Tibial nerve (tissue), 4 donors: ENCODE measurements around the gene HOXB4. TPM values are rescaled to one million over a fixed set of nuclear protein-coding genes. Genes with fewer than 3 reads are reported as not detected.

Source experiments
- DNase-seq, 2 donors: peaks; one replicate each; pipeline ENCODE4 v3.0.0-alpha.2; 2019; ENCODE audit warnings: low spot score in 2 of 2
- H3K27ac ChIP-seq, 4 donors: fragments of 200-600 bp; sonication (generic) in 3 of 4; one replicate each; pipeline ENCODE4 v1.5.1; 2017 to 2019; ENCODE audit warnings: mild to moderate bottlenecking in 1 of 4
- H3K27me3 ChIP-seq, 2 donors: fragments of 200-600 bp; sonication (generic) in 1 of 2; one replicate each; pipeline versions ENCODE4 v1.5.1 to v1.6.0; 2017 to 2019
- H3K36me3 ChIP-seq, 3 donors: fragments of 200-600 bp; sonication (generic); one replicate each; pipeline ENCODE4 v1.5.1; 2018 to 2019
- H3K4me1 ChIP-seq, 4 donors: fragments of 200-600 bp; sonication (generic) in 3 of 4; one replicate each; pipeline ENCODE4 v1.5.1; 2017 to 2019
- H3K4me3 ChIP-seq, 4 donors: fragments of 200-600 bp; sonication (generic) in 3 of 4; one replicate each; pipeline ENCODE4 v1.5.1; 2017 to 2019; ENCODE audit warnings: mild to moderate bottlenecking in 1 of 4, moderate library complexity in 1 of 4
- H3K9me3 ChIP-seq, 4 donors: fragments of 200-600 bp; sonication (generic) in 3 of 4; one replicate each; pipeline ENCODE4 v1.5.1; 2017 to 2019
- EP300 ChIP-seq, 2 donors: sonication (generic); formaldehyde crosslinking; IDR thresholded peaks; one replicate each; pipeline ENCODE4 v1.6.1; 2017; ENCODE audit warnings: antibody characterized with exemption in 2 of 2, mild to moderate bottlenecking in 1 of 2
- POLR2A ChIP-seq, 2 donors: fragments of 450-650 bp; IDR thresholded peaks; one replicate each; pipeline ENCODE4 v1.6.1; 2017; ENCODE audit warnings: antibody characterized with exemption in 2 of 2, mild to moderate bottlenecking in 2 of 2, moderate library complexity in 2 of 2
- WGBS, 2 donors: methylation state at CpG; one replicate each; pipeline ENCODE4 v1.1.5; 2018; 5-methylcytosine and 5-hydroxymethylcytosine counted together
- total RNA-seq, 4 donors: library from RNA; depleted of rRNA; stranded (reverse); fragments of >200 nt; gene quantifications; one replicate each; pipeline ENCODE4 v1.1.0, GENCODE V29; 2016
- TF ChIP-seq, protein P1 (sequence below), 5 experiments: fragments of 200-600 bp in 3 of 5; fragments of 450-650 bp in 2 of 5; sonication (generic) in 3 of 5; IDR thresholded peaks; one replicate each; pipeline ENCODE4 v1.5.1; 2016 to 2019; ENCODE audit warnings: antibody characterized with exemption in 5 of 5, mild to moderate bottlenecking in 3 of 5, moderate library complexity in 2 of 5

Gene HOXB4
- total RNA-seq, 4 donors from 2014 or later = 1.2 to 3.5 (median 2.0) TPM

DNA sequence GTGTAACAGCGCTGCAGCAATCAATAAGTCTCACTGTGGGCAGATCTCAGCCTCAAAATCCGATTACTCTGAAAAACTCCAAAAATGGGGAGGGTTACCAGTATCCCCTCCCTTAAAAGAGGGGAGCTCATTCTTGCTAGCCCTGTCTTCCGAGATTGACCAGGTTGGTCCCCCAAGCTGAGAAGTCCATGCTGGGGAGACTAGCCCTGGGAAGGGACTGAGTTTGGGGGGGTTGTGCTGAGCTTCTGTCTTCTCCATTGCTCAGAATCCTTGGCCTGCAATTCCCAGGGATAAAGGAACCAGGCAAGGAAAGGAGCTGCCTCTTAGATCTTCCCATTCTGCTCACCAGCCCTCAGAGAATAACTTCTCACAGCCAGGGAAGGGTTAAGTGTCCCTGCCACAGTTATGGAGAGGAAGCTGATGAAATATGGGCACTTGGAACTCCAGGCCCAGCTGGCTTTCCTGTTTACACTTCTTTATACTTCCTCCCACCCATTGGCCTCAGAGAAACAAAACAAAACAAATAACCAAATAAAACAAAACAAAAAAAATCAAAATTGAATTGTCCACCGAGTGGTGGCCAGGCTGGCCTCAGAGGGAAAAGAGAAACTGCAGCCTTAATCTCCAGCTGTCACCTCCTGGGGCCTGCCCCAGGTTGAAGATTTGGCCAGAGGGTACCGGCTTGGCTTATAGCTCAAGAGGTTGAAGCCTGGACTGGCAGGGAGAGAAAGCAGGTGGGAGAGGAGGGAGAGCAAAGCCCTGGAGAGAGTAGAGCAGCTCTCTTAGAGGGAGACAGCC, 9.3 kb upstream of the HOXB4 start:
- 45 to 51% methylated on average over 5 of the region's 5 CpGs for WGBS, 2 donors
- TF ChIP-seq EP300 (IDR thresholded peaks at IDR 0.05) (no peak), POLR2A (IDR thresholded peaks at IDR 0.05) (no peak)
- TF ChIP-seq, protein P1, sequence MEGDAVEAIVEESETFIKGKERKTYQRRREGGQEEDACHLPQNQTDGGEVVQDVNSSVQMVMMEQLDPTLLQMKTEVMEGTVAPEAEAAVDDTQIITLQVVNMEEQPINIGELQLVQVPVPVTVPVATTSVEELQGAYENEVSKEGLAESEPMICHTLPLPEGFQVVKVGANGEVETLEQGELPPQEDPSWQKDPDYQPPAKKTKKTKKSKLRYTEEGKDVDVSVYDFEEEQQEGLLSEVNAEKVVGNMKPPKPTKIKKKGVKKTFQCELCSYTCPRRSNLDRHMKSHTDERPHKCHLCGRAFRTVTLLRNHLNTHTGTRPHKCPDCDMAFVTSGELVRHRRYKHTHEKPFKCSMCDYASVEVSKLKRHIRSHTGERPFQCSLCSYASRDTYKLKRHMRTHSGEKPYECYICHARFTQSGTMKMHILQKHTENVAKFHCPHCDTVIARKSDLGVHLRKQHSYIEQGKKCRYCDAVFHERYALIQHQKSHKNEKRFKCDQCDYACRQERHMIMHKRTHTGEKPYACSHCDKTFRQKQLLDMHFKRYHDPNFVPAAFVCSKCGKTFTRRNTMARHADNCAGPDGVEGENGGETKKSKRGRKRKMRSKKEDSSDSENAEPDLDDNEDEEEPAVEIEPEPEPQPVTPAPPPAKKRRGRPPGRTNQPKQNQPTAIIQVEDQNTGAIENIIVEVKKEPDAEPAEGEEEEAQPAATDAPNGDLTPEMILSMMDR (IDR thresholded peaks at IDR 0.05) = no peak
- H3K36me3 ChIP-seq = no peaks in the 10 kb centered on the region
- peaks cover 0 to 47% (median 9%) of the 10 kb centered on the region in 4 donors for H3K4me1 ChIP-seq
- peaks cover 0 to 100% of the 10 kb centered on the region in 2 donors for H3K27me3 ChIP-seq
- H3K27ac ChIP-seq = peak overlapping the region in 2 of 4 donors; percentile 36 to 38
- no peak overlapping the region for H3K4me3 ChIP-seq
- DNase-seq = no peak
- no peaks in the 10 kb centered on the region for H3K9me3 ChIP-seq

DNA sequence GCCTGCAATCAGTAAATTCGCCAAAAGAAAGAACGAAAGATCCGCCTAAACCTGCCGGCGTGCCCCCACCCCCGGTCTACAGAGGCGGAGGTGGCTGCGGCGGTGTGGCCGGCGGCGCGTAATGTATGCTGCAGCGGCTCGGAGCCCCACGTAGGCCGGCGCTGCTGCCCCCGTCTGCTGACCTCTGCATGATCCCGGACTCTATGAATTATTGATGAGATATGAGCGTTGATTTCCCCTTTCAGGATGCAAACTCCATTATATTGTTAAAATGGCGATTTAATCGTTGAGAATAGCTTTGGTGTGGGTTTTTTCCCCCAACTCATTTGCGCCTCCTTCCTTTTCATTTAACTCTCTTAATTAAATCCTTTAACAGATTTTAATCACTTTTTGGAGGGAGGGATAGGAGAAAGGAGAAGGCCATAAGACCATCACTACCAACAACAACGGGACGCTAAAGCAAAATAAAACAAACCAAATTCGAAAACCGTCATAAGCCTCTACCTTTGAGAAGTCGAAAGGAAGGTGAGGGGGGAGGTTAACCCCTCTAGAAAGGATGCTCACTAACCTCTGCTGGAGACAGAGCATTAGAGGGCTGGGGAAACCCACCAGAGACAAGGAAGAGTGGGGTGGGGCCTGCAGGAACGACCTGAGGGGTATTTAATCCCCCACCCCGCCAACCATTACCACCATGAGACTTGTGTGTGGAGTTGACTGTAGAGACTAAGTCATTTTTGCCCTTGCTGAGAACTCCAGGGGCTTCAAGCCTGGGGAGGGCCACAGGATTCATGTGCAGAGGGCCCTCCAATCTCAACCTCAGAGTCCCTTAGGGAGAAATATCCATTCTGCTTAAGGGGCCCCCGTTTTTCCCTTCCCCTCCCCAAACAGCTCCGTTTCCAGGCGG, 8.5 kb upstream of the HOXB4 start:
- no peaks in the 10 kb centered on the region for H3K9me3 ChIP-seq
- peaks cover 0 to 50% (median 9%) of the 10 kb centered on the region in 4 donors for H3K4me1 ChIP-seq
- no peaks in the 10 kb centered on the region for H3K36me3 ChIP-seq
- H3K4me3 ChIP-seq = peak overlapping the region; percentile 43 to 63 (median 48)
- peak overlapping the region in 3 of 4 donors; percentile 64 to 87 (median 73) for H3K27ac ChIP-seq
- DNase-seq = no peak
- WGBS, 2 donors = 18 to 20% methylated on average over 34 of the region's 34 CpGs
- TF ChIP-seq, protein P1 (IDR thresholded peaks at IDR 0.05) = no peak
- TF ChIP-seq POLR2A (IDR thresholded peaks at IDR 0.05) (no peak), EP300 (IDR thresholded peaks at IDR 0.05) (no peak)
- peaks cover 0 to 100% of the 10 kb centered on the region in 2 donors for H3K27me3 ChIP-seq

DNA sequence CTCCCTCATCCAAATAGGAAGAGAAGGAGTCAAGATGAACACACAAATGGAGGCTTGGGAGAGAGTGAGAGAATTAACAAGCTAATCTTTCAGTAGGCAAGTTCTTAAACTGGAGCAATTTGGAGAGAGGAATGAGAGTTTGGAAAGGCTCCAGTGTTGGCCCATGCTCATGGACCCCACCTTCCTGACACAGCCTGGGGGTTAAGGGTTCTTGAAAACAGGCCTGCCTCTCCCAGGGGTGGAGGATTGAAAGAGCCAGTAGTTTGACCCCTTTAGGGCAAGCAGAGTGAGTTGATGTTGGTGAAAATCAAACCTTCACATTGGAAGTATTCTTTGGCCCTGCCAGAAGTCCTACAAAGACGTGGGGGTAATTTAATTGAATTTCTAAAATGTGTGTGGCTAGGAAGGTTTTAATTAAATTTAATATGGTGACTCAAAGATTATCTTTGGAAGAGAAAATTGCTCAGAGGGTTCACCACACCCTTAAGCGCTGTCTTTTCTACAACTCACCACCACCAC, 6.1 kb upstream of the HOXB4 start:
- Histone ChIP-seq H3K27ac (peak overlapping the region in 1 of 4 donors; percentile 72), H3K27me3 (peaks cover 0 to 100% of the 10 kb centered on the region in 2 donors), H3K4me1 (peaks cover 0 to 51% (median 13%) of the 10 kb centered on the region in 4 donors), H3K9me3 (no peaks in the 10 kb centered on the region), H3K36me3 (no peaks in the 10 kb centered on the region), H3K4me3 (no peak overlapping the region)
- TF ChIP-seq, protein P1 (IDR thresholded peaks at IDR 0.05) = no peak
- TF ChIP-seq EP300 (IDR thresholded peaks at IDR 0.05) (no peak), POLR2A (IDR thresholded peaks at IDR 0.05) (no peak)
- DNase-seq = no peak
- 44 to 55% methylated on average over 2 of the region's 2 CpGs for WGBS, 2 donors

DNA sequence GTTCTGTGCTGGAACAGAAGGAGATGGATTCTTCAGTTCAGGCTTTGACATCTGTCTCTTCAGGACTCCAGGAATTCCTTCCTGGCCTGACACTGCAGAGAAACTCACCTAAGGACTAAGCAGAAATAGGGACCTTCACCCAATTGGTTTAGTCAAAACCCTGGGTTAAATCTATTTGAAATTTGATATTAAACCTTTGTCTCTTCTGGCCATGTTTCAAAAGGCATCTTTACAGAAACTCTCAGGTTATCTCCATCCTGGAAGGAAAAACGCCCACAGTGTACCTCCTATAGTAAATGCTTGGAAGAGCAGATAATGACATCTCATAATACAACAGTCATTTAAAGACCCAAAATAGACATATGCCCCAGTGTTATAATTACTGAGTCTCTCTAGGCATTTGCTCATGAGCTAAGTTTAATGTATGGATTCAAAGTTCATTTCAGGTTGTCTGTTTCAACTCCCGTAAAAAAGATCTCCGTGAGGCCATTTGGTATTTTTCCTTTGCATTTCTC, 5.6 kb upstream of the HOXB4 start:
- no peaks in the 10 kb centered on the region for H3K9me3 ChIP-seq
- H3K27ac ChIP-seq = no peak overlapping the region
- H3K27me3 ChIP-seq = peaks cover 0 to 100% of the 10 kb centered on the region in 2 donors
- no peak for DNase-seq
- no peaks in the 10 kb centered on the region for H3K36me3 ChIP-seq
- no peak overlapping the region for H3K4me3 ChIP-seq
- H3K4me1 ChIP-seq = peaks cover 0 to 56% (median 16%) of the 10 kb centered on the region in 4 donors
- 56 to 76% methylated on average over 3 of the region's 3 CpGs for WGBS, 2 donors
- TF ChIP-seq EP300 (IDR thresholded peaks at IDR 0.05) (no peak), POLR2A (IDR thresholded peaks at IDR 0.05) (no peak)
- TF ChIP-seq, protein P1 (IDR thresholded peaks at IDR 0.05) = no peak
